GM18519 (cell line): ENCODE data around the gene BRICD5.
A peak's percentile ranks its signal among the peaks of the same experiment; 100 is the strongest.
"Not testable (repeated sequence)": the region's sequence is repeated elsewhere in the genome, so short reads cannot be mapped to it uniquely, and the experiment has no call there.

Experiments
- ATAC-seq: cut with Tn5 transposase; IDR thresholded peaks from one replicate; pipeline ENCODE4 v1.9.1; 2021; ENCODE audit warnings: mild to moderate bottlenecking, moderate library complexity; ENCODE audit not compliant: unreplicated experiment, low FRiP score

Gene BRICD5

GRCh38 chr16:2210386-2211365 is at the start of gene BRICD5:
BRICD5 (minus strand) TSS chr16:2210863; CDS start chr16:2210833, 30 bp downstream.
- no peak for ATAC-seq

GRCh38 chr16:2260250-2260649 is 49.6 kb upstream of the BRICD5 start:
- ATAC-seq, result no peak

GRCh38 chr16:2258530-2258929 is 47.9 kb upstream of the BRICD5 start:
- ATAC-seq, result not testable (repeated sequence)

GRCh38 chr16:2257726-2258125 is 47.1 kb upstream of the BRICD5 start:
- no peak for ATAC-seq

GRCh38 chr16:2256531-2257140 is 46.0 kb upstream of the BRICD5 start:
- ATAC-seq, result no peak

GRCh38 chr16:2253293-2253692 is 42.6 kb upstream of the BRICD5 start:
- no peak for ATAC-seq

- no peak for ATAC-seq
Measured at GRCh38 chr16:2252806-2253148, 42.1 kb upstream of the BRICD5 start.

- ATAC-seq, result peak; percentile 68
Measured at GRCh38 chr16:2251296-2252111, 40.8 kb upstream of the BRICD5 start, which contains the start of gene ECI1. ECI1 (minus strand) TSS chr16:2251587; CDS start chr16:2251566, 21 bp downstream.

GRCh38 chr16:2250652-2251295 is 40.1 kb upstream of the BRICD5 start:
- ATAC-seq, result no peak

GRCh38 chr16:2246301-2246885 is 35.7 kb upstream of the BRICD5 start:
- ATAC-seq, result no peak

- ATAC-seq, result no peak
Measured at GRCh38 chr16:2244926-2245795, 34.5 kb upstream of the BRICD5 start.

GRCh38 chr16:2244301-2244700 is 33.6 kb upstream of the BRICD5 start:
- no peak for ATAC-seq

- no peak for ATAC-seq
Measured at GRCh38 chr16:2243781-2244180, 33.1 kb upstream of the BRICD5 start.

GRCh38 chr16:2243031-2243528 is 32.4 kb upstream of the BRICD5 start:
- ATAC-seq, result no peak

- no peak for ATAC-seq
Measured at GRCh38 chr16:2242598-2242997, 31.9 kb upstream of the BRICD5 start.

- not testable (repeated sequence) for ATAC-seq
Measured at GRCh38 chr16:2240331-2240730, 29.7 kb upstream of the BRICD5 start.

GRCh38 chr16:2238838-2239675 is 28.4 kb upstream of the BRICD5 start:
- no peak for ATAC-seq
